ES-I3 (cell line): ENCODE measurements around the gene RNF115.
A peak's percentile ranks its signal among the peaks of the same experiment; 100 is the strongest.

Experiments used
- H3K36me3 ChIP-seq: 2 replicates; pipeline ENCODE4 v1.6.1; 2013; ENCODE audit warnings: mild to moderate bottlenecking, low read length, control low read depth, moderate library complexity; ENCODE audit not compliant: insufficient read depth
- H3K4me1 ChIP-seq: 2 replicates; pipeline ENCODE4 v1.6.1; 2013; ENCODE audit warnings: mild to moderate bottlenecking, control low read depth, low read length; ENCODE audit not compliant: insufficient read depth
- H3K9ac ChIP-seq: 2 replicates; pipeline ENCODE4 v1.6.1; 2013; ENCODE audit warnings: low read depth, mild to moderate bottlenecking, low read length, moderate library complexity
- H3K9me3 ChIP-seq: 2 replicates; pipeline ENCODE4 v1.6.1; 2013; ENCODE audit warnings: mild to moderate bottlenecking, low read length, moderate library complexity; ENCODE audit not compliant: control insufficient read depth, insufficient read depth

RNF115 gene

DNA sequence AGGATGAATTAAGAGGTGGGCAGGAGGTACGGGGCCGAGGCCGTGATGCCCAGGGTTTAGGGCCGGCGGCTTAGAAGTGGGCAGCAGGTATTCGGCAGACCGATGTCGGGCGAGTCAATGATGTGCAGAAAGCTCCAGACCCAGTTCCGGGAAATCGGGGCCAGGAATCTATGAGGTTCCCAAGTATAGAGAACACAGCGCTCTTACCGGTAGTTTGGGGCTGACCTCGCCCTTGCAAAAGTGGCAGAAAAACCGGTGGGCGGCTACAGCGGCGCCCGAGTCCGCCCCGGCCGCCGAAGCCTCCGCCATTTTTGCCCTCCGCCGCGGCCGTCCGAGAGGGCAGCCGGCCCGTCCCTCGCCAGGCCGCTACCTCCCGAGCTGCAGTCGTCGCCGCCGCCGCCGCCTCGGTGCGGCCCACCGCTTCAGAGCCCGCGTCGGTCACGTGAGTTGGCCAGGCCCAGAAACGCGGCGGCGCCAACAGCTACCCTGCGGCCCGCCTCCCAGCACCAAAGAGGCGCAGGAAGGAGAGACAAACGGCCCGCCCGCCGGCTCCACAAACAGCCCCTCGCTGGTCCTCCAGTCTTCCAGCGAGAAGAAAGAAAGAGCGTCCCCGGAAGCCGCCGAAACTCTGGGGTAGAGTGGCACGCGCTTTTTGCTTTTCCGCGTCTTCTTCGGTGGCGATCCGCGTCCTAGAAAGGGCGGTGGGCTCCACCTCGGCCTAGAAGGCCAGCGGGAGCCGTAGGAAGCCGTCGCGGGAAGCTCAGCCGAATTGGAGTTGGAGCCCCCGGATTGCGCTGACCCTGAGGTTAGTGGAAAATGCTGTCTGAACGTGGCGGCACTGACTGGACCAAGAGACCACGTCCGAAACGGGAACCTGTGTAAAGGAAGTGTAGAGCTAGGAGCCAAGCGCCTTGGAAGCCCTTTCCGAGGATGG is at the start of gene RNF115, which contains the start of gene POLR3C:
Gene RNF115 (minus strand): TSS at position 531 of the 934 bp plus-strand sequence. CDS start 222 bp downstream, at position 309.
Gene POLR3C (plus strand): TSS at position 636 of the 934 bp plus-strand sequence. CDS start 1,577 bp downstream, outside the sequence.
- Histone ChIP-seq H3K4me1 (no peaks in the 10 kb centered on the region), H3K36me3 (peaks cover 14% of the 10 kb centered on the region; the same call in 1 of the 2 replicates)

DNA sequence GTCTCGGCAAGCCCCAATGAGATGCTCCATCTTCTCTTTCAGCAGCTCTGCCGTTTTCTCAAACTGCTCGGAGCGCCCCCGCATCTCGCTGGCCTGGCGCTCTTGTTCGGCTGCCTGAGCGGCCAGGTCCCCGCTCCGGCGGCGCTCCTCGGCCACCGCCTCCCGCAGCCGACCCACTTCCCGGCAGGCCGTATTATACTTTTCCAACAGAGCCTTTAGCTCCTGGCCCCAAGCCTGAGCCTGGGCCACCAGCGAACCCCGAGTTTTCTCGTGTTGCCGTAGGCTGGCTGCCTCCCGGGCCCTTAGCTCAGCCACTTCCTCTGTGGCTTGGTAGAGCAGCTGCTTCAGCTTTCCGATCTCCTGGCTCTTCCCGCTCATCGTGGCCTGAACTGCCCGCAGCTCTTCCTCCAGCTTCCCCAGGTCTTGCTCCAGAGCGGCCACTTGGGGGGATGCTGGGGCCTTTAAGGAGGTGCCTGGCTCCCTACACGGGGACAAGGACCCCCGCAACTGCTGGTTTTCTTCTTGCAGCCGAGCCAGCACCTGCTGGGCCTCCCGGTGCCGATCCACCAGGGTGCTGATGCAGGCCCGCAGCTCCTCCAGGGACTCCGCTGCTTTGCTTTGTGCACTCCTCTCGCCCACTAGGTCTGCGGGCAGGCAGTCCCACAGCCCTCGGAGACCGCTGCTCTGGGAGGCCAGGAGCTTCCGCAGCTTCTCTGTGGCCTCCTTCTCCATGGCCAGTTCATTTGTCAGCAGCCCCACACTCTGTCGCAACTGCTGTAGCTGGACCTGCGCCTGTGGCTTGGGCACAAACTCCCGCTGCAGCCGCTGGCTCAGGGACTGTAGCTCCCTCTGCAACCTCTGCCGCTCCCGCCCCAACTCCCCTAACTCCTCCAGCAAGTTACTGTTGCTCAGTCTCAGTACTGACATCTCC is 48.4 kb upstream of the RNF115 start:
- Histone ChIP-seq H3K36me3 (no peaks in the 10 kb centered on the region), H3K4me1 (no peaks in the 10 kb centered on the region), H3K9ac (peak overlapping the region; percentile 52), H3K9me3 (no peaks in the 10 kb centered on the region)

More for the DNA sequence above, at the start of gene RNF115, which contains the start of gene POLR3C:
- Histone ChIP-seq H3K9me3 (no peaks in the 10 kb centered on the region), H3K9ac (peak within 1 kb of the TSS; percentile 87)

DNA sequence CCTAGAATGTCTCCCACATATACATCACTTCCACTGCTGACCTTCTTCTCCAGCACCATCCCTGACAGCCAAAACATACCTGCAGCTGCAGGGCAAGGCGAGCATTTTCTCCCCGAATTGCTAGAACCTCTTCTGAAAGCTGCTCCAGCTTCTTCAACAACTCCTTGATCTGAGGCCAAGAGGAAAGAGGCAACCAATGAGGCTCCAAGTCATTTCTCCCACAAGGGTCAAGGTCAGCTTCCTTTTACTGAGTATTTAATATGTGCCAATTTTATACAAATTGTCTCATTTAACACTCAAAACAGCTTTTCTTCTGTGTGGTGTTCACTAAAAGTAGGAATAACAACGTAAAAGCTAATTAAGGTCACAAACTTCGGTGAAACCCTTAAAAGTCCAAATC is 44.3 kb upstream of the RNF115 start:
- H3K9ac ChIP-seq, result no peak overlapping the region
- H3K4me1 ChIP-seq, result no peaks in the 10 kb centered on the region
- no peaks in the 10 kb centered on the region for H3K9me3 ChIP-seq
- H3K36me3 ChIP-seq, result no peaks in the 10 kb centered on the region

DNA sequence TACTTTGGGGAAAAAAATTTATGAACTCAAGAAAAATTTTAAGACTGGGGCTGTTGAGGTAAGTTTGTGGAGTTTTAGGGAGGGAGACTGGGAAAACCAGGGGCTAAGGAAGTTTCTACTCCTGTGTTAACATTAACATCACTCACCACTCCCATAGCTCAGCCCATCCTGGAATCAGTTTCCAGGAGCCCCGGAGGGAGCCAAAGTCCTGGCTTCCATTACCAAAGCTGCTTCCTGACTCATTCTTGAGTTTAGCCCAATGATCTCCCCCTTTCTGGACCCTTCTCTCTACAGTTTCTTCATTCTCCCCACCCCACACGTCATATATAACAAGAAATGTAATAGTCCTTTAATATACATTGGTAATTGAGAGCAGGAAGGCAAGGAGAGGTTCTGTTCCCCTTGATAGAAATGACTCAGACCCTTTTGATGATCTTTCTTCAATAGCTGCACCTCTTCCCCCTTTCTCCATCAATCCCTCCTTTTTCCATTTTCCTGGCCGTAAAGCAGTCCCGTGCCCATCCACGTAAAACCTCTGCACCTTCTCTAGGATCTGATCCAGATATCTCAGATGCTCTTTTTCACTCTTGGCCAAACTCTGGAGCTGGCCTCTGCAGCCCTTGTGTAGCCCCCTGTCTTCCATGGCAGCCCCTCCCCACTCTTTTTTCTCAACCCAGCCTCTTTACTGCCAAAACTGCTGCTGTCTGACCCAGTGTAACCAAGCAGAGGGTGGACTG is 39.6 kb upstream of the RNF115 start:
- H3K36me3 ChIP-seq, result no peaks in the 10 kb centered on the region
- no peaks in the 10 kb centered on the region for H3K9me3 ChIP-seq
- H3K9ac ChIP-seq, result no peak overlapping the region
- H3K4me1 ChIP-seq, result peaks cover 3% of the 10 kb centered on the region; the same call in 1 of the 2 replicates

DNA sequence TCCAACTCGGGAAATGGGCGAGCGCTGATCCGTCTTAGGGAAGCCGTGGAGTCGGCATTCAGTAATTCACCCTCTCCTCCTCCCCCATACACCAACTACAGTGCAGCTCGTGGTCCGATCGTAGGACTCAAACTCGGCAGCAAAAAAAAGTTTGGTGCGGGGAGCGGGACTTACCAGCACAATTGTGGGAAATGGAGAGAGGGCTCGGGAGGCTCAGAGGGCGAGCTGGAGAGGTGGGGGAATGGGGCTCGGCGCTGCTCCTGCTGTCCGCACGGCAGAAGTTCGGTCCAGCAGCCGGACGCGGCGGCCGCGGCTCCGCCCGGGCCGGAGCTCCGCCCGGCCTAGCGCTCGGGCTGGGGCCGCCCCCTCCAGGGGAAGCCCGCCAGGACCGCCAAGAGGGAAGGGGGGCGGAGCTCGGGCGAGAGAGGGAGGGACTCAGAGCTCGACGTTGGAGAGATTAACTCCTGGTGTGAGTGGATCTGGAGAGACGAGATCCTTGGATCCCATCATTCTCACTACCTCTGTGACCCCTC is 35.7 kb upstream of the RNF115 start:
- H3K9me3 ChIP-seq, result peaks cover 2% of the 10 kb centered on the region; the same call in 1 of the 2 replicates

DNA sequence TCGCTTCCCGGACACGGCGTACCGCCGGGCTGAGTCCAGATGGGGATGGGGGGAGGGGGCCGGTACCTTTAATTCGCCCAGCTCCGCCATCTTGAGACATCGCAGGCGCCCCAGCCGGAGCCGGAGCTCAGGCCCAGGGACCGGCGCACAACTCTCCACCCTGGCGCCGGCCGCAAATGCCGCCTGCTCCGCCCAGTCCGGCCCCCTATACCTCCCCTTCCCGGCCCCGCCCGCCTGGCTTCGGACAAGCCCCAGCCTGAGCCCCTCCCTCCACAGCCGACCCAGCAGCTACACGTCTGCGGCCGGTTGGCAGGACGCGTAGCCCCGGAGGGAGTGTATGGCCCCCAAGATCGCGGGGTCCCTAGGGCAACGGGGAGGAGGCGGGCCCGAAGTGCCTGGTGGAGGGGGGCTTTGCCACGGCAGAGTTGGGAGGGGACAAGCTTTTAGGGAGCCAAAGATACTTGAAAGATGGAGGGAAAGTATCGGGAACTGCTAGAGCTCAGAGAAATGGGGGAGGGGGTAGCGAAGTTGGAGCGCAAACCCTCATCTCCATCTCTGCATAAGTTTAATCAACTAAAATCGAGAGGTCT is 35.1 kb upstream of the RNF115 start, which contains the start of gene PIAS3:
Gene PIAS3 (minus strand): TSS at position 181 of the 590 bp plus-strand sequence. CDS start 91 bp downstream, at position 90.
- peaks cover 3% of the 10 kb centered on the region; the same call in 1 of the 2 replicates for H3K36me3 ChIP-seq
- H3K9ac ChIP-seq, result peak within 1 kb of the TSS; percentile 66
- peaks cover 2% of the 10 kb centered on the region; the same call in 1 of the 2 replicates for H3K9me3 ChIP-seq
- peaks cover 3% of the 10 kb centered on the region; the same call in 1 of the 2 replicates for H3K4me1 ChIP-seq

More for the DNA sequence above, 35.7 kb upstream of the RNF115 start:
- peak overlapping the region; percentile 66 for H3K9ac ChIP-seq
- H3K4me1 ChIP-seq, result peaks cover 3% of the 10 kb centered on the region; the same call in 1 of the 2 replicates
- peaks cover 3% of the 10 kb centered on the region; the same call in 1 of the 2 replicates for H3K36me3 ChIP-seq

DNA sequence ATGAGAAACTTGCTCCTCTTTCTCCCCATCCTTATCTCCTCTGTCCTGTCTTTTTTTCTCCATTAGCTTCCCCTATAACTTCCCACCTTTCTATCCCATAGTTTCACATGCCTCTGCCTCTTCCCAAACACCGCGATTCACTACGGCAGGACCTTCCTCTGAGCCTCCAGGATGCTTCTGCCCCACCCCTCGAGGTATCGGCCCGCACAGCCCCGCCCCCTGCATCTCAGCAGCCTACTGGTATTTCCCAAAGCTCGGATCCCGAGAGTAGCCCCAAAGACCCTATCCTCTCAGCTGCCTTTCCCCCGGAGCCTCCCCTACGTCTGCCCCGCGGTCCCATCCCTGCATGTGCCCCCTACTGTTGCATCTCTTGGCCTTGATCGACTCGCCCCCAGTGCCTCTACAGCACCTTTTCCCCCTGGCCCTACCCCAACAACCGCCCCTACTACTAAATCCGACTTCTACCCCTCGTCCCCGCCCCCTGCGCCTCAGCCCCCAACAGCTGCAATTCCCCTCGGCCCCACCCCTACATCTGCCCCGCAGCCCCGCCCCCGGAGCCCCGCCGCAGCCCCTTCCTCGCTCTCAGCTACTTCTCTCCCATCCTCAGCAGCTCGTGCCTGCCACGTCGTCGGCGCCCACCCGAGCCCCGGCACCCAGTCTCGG is 34.5 kb upstream of the RNF115 start:
- Histone ChIP-seq H3K9me3 (peaks cover 2% of the 10 kb centered on the region; the same call in 1 of the 2 replicates), H3K9ac (peak overlapping the region; percentile 66)

DNA sequence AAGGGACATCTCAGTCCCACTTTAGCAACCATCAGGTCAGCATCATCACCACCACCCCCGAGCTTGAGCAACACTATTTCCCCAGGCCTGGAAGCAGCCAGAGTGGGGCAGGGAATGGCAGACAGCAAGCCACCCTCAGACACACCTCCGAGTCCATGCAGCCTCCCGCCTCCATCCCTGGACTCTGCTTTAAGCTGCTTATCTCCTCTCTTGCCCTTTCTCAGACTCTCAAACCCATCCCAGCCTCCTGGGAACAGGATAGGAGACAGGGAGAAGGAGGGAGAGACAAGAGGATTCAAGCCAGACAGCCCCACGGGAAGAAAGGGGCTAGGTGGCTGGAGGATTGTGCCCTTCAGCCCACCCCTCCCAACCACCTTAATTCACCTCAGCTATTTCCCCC is 33.3 kb upstream of the RNF115 start:
- Histone ChIP-seq H3K4me1 (peaks cover 3% of the 10 kb centered on the region; the same call in 1 of the 2 replicates), H3K36me3 (peaks cover 3% of the 10 kb centered on the region; the same call in 1 of the 2 replicates), H3K9me3 (peaks cover 2% of the 10 kb centered on the region; the same call in 1 of the 2 replicates), H3K9ac (no peak overlapping the region)

More for the DNA sequence above, 34.5 kb upstream of the RNF115 start:
- H3K4me1 ChIP-seq, result peaks cover 3% of the 10 kb centered on the region; the same call in 1 of the 2 replicates
- peaks cover 3% of the 10 kb centered on the region; the same call in 1 of the 2 replicates for H3K36me3 ChIP-seq

DNA sequence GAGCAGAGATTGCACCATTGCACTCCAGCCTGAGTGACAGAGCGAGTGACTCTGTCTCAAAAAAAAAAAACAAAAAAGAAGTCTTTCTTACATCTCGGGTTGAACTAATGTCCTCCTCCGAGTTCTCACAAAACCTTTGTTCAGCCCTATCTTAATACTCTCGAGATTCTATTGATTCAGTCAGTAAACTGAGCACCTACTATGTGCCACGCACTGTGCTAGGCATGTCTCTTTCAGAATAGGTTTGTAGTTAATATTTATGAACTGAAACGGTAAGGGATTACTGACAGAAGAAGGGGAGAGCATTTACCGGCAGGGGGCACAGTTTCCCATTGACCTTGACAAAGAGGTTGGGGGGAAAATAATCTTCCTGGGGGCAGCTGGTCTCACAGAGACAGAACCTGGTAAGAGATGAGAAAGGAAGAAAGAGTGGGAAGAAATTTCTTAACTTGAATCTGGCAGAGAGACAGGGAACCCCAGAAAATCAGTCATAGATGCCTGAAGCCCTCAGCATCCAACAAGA is 31.6 kb upstream of the RNF115 start:
- Histone ChIP-seq H3K9ac (no peak overlapping the region), H3K4me1 (peaks cover 3% of the 10 kb centered on the region; the same call in 1 of the 2 replicates), H3K9me3 (peaks cover 2% of the 10 kb centered on the region; the same call in 1 of the 2 replicates), H3K36me3 (peaks cover 3% of the 10 kb centered on the region; the same call in 1 of the 2 replicates)

DNA sequence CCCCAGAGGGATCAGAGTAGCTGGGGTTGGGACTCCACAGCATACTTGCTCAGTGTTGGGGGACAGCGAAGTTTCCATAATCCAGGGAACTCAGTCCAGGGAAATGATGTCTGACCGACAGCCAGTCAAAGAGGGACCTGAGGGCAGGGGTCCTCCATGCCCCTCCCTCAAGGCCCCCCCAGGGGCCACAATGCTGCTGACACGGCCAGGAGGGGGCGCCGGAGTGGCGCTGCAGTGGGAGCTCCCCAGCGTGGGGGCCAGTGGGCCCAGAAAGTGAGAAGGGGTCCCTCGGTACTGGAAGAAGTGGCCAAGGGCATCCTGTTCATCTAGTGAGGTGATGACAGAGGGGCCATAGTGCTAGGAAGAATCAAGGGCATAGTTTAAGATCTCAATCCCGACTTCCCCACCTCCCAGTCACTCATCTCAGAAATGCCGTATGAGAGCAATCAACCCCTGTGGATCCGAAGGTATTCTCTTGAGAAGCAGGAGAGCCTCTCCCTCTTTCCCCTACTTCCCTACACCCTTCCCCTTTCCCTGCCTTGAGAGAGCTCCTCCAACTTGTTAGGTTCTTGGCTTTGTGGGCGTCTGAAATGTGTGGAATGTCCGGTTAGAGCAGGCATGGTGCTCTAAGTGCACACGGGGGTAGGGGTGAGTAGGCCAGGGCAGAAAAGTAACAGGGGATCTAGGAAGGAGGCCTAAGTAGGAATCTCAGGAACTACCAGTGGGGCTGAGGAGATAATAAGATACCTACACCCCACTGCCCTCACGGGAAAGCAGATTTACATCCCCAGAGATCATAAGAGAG is 25.7 kb upstream of the RNF115 start:
- Histone ChIP-seq H3K4me1 (no peaks in the 10 kb centered on the region), H3K36me3 (no peaks in the 10 kb centered on the region; the same call in 1 of the 2 replicates), H3K9ac (no peak overlapping the region)

DNA sequence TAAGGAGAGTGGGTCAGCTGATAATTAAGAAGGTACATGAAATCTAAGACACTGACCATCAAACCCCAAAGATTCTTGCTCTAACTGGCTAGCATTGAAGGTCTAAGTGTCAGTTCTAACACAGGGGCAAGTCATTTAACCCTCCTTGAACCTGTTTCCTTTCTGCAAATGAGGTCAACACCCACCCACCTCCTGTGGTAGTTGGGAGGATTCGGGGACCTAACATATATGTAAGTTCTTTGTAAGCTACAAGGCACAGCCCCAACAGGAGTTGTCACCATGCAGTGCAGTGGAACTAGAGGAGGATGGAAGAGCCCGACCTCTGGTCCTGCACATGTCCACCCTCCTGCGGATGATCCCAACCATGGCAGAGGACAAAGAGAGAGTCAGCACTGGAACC is 23.9 kb upstream of the RNF115 start:
- no peaks in the 10 kb centered on the region for H3K36me3 ChIP-seq
- no peak overlapping the region for H3K9ac ChIP-seq
- H3K4me1 ChIP-seq, result no peaks in the 10 kb centered on the region
- H3K9me3 ChIP-seq, result no peaks in the 10 kb centered on the region

More for the DNA sequence above, 25.7 kb upstream of the RNF115 start:
- H3K9me3 ChIP-seq, result no peaks in the 10 kb centered on the region
